UCSD-AML1 (cell line): ENCODE measurements around the gene TUBD1.
"Not testable (repeated sequence)": the region's sequence is repeated elsewhere in the genome, so short reads cannot be mapped to it uniquely, and the experiment has no call there.

Source experiments
- DNase-seq: peaks from one replicate; lab custom pipeline; 2025; ENCODE audit not compliant: unreplicated experiment; lab: John Stamatoyannopoulos, UW

The TUBD1 gene

GRCh38 chr17:59845595-59846393 lies 46.9 kb downstream of the TUBD1 start:
- no peak for DNase-seq

- no peak for DNase-seq
Observed at GRCh38 chr17:59844884-59845594, 47.7 kb downstream of the TUBD1 start.

GRCh38 chr17:59842901-59843652 lies 49.7 kb downstream of the TUBD1 start:
- DNase-seq = peak; percentile 28

GRCh38 chr17:59841882-59842263 lies 50.9 kb downstream of the TUBD1 start:
- DNase-seq = not testable (repeated sequence)

GRCh38 chr17:59841091-59841881 lies 51.5 kb downstream of the TUBD1 start:
- not testable (repeated sequence) for DNase-seq

- DNase-seq = no peak
Observed at GRCh38 chr17:59840329-59841090, 52.2 kb downstream of the TUBD1 start.

- DNase-seq = no peak
Observed at GRCh38 chr17:59839651-59840328, 53.0 kb downstream of the TUBD1 start.

GRCh38 chr17:59838052-59838916 lies 54.5 kb downstream of the TUBD1 start:
- no peak for DNase-seq

- DNase-seq = peak; percentile 43
Observed at GRCh38 chr17:59837308-59838051, 55.3 kb downstream of the TUBD1 start.

- DNase-seq = no peak
Observed at GRCh38 chr17:59832883-59833379, 59.8 kb downstream of the TUBD1 start.

GRCh38 chr17:59830846-59831486 lies 61.8 kb downstream of the TUBD1 start:
- DNase-seq = no peak

GRCh38 chr17:59830007-59830630 lies 62.6 kb downstream of the TUBD1 start:
- no peak for DNase-seq

- no peak for DNase-seq
Observed at GRCh38 chr17:59829217-59830006, 63.3 kb downstream of the TUBD1 start.

- not testable (repeated sequence) for DNase-seq
Observed at GRCh38 chr17:59828819-59829216, 63.9 kb downstream of the TUBD1 start.

- no peak for DNase-seq
Observed at GRCh38 chr17:59828478-59828760, 64.3 kb downstream of the TUBD1 start.
